Measurements from ENCODE around the gene PTPA.

Gene PTPA

DNA sequence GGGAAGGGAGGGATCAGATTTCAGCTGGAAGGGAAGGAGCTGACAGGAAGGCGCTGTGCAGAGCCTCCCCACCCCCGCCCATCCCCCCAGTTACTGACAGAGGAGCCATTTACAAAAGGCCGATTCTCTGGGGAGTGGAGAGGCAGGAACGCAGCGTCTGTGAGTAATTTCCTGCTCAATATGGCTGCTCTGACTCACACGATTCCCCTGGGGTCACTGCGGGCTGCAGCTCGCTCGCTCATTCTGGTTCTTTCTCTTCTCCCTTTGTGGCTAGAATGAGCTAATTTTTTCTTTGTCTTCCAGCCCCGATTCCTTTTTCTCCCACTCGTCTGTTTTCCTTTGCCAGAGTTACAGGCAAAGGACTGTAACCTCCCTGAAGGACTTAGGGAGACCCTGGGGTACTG lies 28.8 kb downstream of the PTPA start:
- H3K9me3 ChIP-seq (ENCODE audit: control insufficient read depth, insufficient read depth, low read depth, low read length): no peaks in the 10 kb centered on the region
- CTCF ChIA-PET: interaction anchor here (0.5 to 23.6 kb wide), 25 partner anchors 9 to 647 kb away, joined by 3 to 507 read pairs (median 4); partner anchors contain the start of genes C9orf50, ENDOG, IER5L and NTMT1
- peaks cover 13% of the 10 kb centered on the region for H3K4me1 ChIP-seq (ENCODE audit: control insufficient read depth, insufficient read depth, low read length)
- H3K36me3 ChIP-seq (ENCODE audit: control insufficient read depth in 2 of 2, insufficient read depth in 1 of 2, low read length in 2 of 2): peaks cover 0 to 56% of the 10 kb centered on the region in 2 experiments; a peak in 2 of 3 replicates
- POLR2A ChIA-PET: interaction anchor here (0.5 to 3.7 kb wide), 18 partner anchors 9 to 486 kb away, joined by 3 to 42 read pairs (median 4); partner anchors contain the start of genes IER5L, NTMT1 and PTPA
- H3K27ac ChIP-seq (ENCODE audit: extremely low read depth, low read depth, low read length): peak overlapping the region; percentile 100
- peak overlapping the region; percentile 12 for H3K4me3 ChIP-seq (ENCODE audit: low read depth, low read length)
- peak; percentile 99 for TF ChIP-seq ZNF266 (tag by site-specific recombination; IDR thresholded peaks at IDR 0.05; ENCODE audit: low read depth)
- TF ChIP-seq YY2 (tag by site-specific recombination; IDR thresholded peaks at IDR 0.05): peak; percentile 42; the same call in 1 of the 2 replicates
- TF ChIP-seq, protein P1, sequence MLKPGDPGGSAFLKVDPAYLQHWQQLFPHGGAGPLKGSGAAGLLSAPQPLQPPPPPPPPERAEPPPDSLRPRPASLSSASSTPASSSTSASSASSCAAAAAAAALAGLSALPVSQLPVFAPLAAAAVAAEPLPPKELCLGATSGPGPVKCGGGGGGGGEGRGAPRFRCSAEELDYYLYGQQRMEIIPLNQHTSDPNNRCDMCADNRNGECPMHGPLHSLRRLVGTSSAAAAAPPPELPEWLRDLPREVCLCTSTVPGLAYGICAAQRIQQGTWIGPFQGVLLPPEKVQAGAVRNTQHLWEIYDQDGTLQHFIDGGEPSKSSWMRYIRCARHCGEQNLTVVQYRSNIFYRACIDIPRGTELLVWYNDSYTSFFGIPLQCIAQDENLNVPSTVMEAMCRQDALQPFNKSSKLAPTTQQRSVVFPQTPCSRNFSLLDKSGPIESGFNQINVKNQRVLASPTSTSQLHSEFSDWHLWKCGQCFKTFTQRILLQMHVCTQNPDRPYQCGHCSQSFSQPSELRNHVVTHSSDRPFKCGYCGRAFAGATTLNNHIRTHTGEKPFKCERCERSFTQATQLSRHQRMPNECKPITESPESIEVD (tag by site-specific recombination; IDR thresholded peaks at IDR 0.05): peak; percentile 75
- TF ChIP-seq ZNF600 (tag by site-specific recombination; IDR thresholded peaks at IDR 0.05): 0 out of 2 replicates have a peak, but pooled peaks have one; percentile 40
- no peak for TF ChIP-seq HOXA7 (CRISPR knock-in tag; IDR thresholded peaks at IDR 0.05; ENCODE audit: borderline replicate concordance)
- TF ChIP-seq, protein P2, sequence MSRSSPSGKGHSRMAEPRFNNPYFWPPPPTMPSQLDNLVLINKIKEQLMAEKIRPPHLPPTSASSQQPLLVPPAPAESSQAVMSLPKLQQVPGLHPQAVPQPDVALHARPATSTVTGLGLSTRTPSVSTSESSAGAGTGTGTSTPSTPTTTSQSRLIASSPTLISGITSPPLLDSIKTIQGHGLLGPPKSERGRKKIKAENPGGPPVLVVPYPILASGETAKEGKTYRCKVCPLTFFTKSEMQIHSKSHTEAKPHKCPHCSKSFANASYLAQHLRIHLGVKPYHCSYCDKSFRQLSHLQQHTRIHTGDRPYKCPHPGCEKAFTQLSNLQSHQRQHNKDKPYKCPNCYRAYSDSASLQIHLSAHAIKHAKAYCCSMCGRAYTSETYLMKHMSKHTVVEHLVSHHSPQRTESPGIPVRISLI (tag by site-specific recombination; IDR thresholded peaks at IDR 0.05): no peak
- TF ChIP-seq ZNF629 (tag by site-specific recombination; IDR thresholded peaks at IDR 0.05): peak; percentile 90
- TF ChIP-seq, protein P3, sequence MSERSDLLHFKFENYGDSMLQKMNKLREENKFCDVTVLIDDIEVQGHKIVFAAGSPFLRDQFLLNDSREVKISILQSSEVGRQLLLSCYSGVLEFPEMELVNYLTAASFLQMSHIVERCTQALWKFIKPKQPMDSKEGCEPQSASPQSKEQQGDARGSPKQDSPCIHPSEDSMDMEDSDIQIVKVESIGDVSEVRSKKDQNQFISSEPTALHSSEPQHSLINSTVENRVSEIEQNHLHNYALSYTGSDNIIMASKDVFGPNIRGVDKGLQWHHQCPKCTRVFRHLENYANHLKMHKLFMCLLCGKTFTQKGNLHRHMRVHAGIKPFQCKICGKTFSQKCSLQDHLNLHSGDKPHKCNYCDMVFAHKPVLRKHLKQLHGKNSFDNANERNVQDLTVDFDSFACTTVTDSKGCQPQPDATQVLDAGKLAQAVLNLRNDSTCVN (tag by site-specific recombination; optimal IDR thresholded peaks at IDR 0.05): peak; percentile 31
- TF ChIP-seq ZBTB8A (tag by site-specific recombination; IDR thresholded peaks at IDR 0.05): peak; percentile 47
- TF ChIP-seq, protein P4, sequence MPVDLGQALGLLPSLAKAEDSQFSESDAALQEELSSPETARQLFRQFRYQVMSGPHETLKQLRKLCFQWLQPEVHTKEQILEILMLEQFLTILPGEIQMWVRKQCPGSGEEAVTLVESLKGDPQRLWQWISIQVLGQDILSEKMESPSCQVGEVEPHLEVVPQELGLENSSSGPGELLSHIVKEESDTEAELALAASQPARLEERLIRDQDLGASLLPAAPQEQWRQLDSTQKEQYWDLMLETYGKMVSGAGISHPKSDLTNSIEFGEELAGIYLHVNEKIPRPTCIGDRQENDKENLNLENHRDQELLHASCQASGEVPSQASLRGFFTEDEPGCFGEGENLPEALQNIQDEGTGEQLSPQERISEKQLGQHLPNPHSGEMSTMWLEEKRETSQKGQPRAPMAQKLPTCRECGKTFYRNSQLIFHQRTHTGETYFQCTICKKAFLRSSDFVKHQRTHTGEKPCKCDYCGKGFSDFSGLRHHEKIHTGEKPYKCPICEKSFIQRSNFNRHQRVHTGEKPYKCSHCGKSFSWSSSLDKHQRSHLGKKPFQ (tag by site-specific recombination; IDR thresholded peaks at IDR 0.05): peak; percentile 82
- TF ChIP-seq, protein P5, sequence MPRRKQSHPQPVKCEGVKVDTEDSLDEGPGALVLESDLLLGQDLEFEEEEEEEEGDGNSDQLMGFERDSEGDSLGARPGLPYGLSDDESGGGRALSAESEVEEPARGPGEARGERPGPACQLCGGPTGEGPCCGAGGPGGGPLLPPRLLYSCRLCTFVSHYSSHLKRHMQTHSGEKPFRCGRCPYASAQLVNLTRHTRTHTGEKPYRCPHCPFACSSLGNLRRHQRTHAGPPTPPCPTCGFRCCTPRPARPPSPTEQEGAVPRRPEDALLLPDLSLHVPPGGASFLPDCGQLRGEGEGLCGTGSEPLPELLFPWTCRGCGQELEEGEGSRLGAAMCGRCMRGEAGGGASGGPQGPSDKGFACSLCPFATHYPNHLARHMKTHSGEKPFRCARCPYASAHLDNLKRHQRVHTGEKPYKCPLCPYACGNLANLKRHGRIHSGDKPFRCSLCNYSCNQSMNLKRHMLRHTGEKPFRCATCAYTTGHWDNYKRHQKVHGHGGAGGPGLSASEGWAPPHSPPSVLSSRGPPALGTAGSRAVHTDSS (tag by site-specific recombination; IDR thresholded peaks at IDR 0.05): no peak
- TF ChIP-seq ZNF394 (tag by site-specific recombination; IDR thresholded peaks at IDR 0.05; ENCODE audit: borderline replicate concordance): peak; percentile 75; the same call in 1 of the 2 replicates
- TF ChIP-seq ZNF335 (tag by site-specific recombination; conservative IDR thresholded peaks at IDR 0.05): peak; percentile 53
- TF ChIP-seq, protein P6, sequence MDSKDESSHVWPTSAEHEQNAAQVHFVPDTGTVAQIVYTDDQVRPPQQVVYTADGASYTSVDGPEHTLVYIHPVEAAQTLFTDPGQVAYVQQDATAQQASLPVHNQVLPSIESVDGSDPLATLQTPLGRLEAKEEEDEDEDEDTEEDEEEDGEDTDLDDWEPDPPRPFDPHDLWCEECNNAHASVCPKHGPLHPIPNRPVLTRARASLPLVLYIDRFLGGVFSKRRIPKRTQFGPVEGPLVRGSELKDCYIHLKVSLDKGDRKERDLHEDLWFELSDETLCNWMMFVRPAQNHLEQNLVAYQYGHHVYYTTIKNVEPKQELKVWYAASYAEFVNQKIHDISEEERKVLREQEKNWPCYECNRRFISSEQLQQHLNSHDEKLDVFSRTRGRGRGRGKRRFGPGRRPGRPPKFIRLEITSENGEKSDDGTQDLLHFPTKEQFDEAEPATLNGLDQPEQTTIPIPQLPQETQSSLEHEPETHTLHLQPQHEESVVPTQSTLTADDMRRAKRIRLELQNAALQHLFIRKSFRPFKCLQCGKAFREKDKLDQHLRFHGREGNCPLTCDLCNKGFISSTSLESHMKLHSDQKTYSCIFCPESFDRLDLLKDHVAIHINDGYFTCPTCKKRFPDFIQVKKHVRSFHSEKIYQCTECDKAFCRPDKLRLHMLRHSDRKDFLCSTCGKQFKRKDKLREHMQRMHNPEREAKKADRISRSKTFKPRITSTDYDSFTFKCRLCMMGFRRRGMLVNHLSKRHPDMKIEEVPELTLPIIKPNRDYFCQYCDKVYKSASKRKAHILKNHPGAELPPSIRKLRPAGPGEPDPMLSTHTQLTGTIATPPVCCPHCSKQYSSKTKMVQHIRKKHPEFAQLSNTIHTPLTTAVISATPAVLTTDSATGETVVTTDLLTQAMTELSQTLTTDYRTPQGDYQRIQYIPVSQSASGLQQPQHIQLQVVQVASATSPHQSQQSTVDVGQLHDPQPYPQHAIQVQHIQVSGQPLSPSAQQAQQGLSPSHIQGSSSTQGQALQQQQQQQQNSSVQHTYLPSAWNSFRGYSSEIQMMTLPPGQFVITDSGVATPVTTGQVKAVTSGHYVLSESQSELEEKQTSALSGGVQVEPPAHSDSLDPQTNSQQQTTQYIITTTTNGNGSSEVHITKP (tag by site-specific recombination; IDR thresholded peaks at IDR 0.05): peak; percentile 39
- TF ChIP-seq ZNF2 (tag by site-specific recombination; IDR thresholded peaks at IDR 0.05): 0 out of 2 replicates have a peak, but pooled peaks have one; percentile 31
- peak; percentile 62; the same call in 1 of the 2 replicates for TF ChIP-seq KLF9 (tag by site-specific recombination; IDR thresholded peaks at IDR 0.05; ENCODE audit: low read depth)
- TF ChIP-seq, protein P7, sequence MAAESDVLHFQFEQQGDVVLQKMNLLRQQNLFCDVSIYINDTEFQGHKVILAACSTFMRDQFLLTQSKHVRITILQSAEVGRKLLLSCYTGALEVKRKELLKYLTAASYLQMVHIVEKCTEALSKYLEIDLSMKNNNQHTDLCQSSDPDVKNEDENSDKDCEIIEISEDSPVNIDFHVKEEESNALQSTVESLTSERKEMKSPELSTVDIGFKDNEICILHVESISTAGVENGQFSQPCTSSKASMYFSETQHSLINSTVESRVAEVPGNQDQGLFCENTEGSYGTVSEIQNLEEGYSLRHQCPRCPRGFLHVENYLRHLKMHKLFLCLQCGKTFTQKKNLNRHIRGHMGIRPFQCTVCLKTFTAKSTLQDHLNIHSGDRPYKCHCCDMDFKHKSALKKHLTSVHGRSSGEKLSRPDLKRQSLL (tag by site-specific recombination; IDR thresholded peaks at IDR 0.05): peak; percentile 16; the same call in 1 of the 2 replicates
- TF ChIP-seq, protein P8, sequence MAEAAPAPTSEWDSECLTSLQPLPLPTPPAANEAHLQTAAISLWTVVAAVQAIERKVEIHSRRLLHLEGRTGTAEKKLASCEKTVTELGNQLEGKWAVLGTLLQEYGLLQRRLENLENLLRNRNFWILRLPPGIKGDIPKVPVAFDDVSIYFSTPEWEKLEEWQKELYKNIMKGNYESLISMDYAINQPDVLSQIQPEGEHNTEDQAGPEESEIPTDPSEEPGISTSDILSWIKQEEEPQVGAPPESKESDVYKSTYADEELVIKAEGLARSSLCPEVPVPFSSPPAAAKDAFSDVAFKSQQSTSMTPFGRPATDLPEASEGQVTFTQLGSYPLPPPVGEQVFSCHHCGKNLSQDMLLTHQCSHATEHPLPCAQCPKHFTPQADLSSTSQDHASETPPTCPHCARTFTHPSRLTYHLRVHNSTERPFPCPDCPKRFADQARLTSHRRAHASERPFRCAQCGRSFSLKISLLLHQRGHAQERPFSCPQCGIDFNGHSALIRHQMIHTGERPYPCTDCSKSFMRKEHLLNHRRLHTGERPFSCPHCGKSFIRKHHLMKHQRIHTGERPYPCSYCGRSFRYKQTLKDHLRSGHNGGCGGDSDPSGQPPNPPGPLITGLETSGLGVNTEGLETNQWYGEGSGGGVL (tag by site-specific recombination; IDR thresholded peaks at IDR 0.05): peak; percentile 71
- no peak for TF ChIP-seq ZNF791 (tag by site-specific recombination; IDR thresholded peaks at IDR 0.05)
- TF ChIP-seq KLF8 (tag by site-specific recombination; IDR thresholded peaks at IDR 0.05): peak; percentile 93
- no peak for TF ChIP-seq ZNF530 (tag by site-specific recombination; IDR thresholded peaks at IDR 0.05; ENCODE audit: low read depth)
- peak; percentile 22 for TF ChIP-seq ZNF341 (tag by site-specific recombination; IDR thresholded peaks at IDR 0.05; ENCODE audit: low read depth)
- TF ChIP-seq ZNF76 (tag by site-specific recombination; IDR thresholded peaks at IDR 0.05; ENCODE audit: borderline replicate concordance, low read depth): peak; percentile 63; the same call in 1 of the 2 replicates

All from HEK293 (cell line).